SH-SY5Y (cell line): ENCODE results near the gene FAM135A.

ENCODE experiments used
- GATA2 ChIP-seq: IDR thresholded peaks from 2 replicates; pipeline ENCODE4 v1.6.1; 2011; ENCODE audit warnings: mild to moderate bottlenecking, low read depth, low read length
- GATA3 ChIP-seq: IDR thresholded peaks from 2 replicates; pipeline ENCODE4 v1.6.1; 2011; ENCODE audit warnings: low read depth, mild to moderate bottlenecking, low read length, moderate library complexity

Gene FAM135A

DNA sequence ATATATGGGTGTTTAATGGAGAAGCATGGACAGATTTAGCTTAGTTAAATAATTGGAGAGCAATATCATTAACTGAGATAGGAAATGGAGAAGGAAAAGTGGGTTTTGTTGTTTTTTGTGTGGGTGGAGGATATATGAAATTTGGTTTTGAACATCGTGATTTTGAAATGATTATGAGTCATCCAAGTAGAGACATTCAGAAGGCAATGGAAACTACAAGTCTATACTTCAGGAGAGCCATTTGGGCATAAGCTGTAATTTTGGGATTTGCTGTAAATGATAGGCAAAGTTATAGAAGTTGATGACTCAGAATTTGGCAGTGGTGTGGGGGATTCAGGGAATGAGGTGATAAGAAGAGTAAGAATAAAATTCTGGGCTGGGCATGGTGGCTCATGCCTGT lies 27.4 kb upstream of the FAM135A start:
- TF ChIP-seq GATA2: no peak
- no peak for TF ChIP-seq GATA3

DNA sequence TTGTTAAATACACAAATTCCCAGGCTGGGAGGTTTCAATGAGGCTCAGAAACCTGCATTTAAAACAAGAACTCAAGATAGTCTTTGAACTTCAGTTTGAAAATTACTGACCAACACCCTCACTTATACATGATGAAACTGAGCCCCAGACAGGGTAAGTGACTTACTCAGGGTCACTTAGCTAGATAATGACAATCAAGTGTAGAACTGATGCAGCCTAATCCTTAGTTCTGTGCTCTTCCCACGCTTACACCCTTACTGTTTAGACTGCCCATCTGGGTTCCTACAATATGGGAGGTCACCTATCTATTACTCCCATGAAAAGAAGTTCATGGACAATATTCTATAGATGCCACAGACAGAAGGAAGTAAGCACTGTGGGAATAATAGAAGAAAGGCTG lies 24.5 kb upstream of the FAM135A start:
- TF ChIP-seq GATA2 (no peak), GATA3 (no peak)

DNA sequence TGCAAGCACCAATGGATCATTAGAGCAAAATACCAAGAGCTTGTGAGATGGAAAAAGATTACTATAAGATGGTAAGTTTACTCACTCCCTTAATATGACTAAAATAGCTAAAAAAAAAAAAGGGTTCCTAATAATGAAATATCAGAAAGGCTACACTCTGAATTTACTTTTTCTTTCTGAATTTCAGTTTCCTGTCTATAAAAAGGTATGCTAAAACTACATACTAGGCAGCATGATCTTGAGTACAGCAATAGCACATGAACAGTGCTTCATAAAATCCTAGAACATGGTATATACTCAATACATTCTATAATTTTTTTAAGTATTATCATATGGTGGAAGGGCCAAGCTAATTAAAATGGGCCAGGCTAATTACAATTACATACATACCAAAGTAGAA lies 24.0 kb upstream of the FAM135A start:
- TF ChIP-seq GATA2 (no peak), GATA3 (no peak)

DNA sequence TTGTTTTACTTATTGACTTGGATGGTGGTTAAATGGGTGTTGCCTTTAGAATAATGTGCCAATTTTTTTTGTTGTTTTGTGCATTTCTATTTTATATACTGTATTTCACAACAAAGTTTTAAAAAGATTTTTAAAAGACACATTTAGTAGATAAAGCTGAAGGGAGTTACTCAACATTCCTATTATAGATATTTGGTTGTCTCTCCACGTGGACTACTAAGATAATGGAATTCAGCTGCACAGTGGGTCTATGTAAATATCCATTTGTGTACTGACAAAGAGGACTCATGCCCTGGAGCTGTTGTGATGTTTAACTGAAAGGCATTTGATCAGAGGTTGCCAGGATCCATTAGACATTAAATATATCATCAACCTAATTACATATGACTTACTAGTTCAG lies 23.2 kb upstream of the FAM135A start:
- TF ChIP-seq GATA3: no peak
- no peak for TF ChIP-seq GATA2

DNA sequence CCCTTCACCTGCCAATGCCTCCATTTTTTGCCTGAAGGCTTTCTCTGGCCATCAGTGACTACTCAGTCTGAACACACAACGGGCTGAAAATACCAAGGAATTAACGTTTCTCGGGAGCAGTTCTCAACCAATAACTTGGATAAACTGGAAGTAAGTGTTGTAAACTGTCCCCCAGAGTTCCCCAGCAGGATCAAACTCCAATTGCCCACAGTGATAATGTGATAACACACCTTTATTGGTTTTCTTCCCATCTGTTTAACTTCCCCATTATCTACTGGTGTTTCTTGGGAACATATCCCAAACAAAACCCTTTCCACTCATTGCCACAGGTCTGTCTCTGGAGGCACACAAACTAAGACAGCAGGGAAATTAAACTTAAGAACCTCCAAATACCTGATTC lies 21.8 kb upstream of the FAM135A start:
- TF ChIP-seq GATA2: no peak
- no peak for TF ChIP-seq GATA3

DNA sequence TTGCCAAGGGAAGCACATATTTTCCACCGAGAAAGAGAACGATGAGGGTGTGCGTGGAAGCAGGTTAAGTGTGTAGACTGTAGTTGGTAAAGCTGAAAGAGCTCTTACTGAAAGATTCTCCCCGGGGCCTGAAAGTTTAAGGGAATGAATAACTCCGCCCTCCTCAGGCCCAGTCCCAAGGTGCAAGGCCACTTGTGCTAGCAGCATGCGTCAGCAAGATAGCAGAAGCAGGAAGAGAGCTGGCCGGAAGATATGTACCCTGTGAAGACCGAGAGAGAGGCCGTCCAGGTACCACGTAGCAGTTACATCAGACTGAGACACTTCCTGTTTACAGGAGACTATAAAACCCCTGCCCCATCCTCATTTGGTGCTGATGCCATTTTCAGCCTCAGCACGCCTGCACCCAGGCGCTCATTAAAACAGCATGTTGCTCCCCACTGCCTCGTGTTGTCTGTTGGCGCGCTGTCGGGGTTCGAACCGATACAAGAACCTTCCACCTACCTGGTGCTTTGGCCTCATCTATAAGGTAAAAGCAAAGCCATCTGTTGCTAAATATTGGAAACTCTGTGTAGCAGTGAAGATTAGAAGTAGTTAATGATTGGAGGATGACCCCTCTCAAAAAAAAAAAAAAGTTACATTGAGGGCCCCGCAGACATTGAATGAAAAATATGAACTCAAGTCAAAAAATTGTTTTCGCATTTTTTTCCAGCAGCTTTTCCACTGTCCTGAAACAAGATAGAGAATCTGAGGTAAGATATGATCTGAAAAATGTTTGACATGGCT lies 18.6 kb upstream of the FAM135A start:
- TF ChIP-seq GATA3 (no peak), GATA2 (no peak)

DNA sequence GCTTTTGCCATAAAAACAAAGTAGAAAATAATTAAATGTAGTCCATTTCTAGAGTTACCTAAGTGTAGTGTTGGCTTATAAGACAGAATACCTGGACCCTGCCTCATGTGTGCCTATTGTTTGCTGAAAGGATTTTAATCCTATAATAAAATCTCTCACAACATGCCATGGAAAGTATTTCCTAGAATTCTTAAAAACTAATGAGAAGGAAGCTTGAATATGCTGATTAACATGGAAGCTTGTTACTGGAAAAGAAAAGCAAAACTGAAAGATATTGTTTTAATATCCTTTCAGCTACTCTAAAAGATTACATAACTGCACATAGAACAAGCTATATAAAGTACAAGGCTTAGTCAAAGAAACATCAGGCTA lies 18.0 kb upstream of the FAM135A start:
- TF ChIP-seq GATA3 (no peak), GATA2 (no peak)

DNA sequence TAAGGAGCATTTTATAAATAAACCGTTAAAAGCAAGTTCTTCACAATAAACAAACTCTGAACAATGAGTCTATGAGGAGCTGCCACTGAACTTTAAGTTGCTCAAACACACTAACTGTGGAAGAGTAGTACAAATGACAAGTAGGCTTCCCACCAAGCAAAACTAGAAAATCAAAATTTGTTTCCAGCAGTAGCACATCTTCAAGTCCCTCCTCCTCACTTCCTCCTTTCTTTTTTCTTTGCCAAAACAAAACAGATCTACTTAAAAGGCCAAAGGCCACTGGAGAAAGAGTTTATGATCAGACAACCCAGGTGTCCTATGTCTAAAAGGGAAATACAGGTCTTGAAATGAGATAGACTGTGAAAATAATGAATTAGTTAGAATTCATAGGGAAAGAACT lies 17.1 kb upstream of the FAM135A start:
- TF ChIP-seq GATA3: no peak
- no peak for TF ChIP-seq GATA2

DNA sequence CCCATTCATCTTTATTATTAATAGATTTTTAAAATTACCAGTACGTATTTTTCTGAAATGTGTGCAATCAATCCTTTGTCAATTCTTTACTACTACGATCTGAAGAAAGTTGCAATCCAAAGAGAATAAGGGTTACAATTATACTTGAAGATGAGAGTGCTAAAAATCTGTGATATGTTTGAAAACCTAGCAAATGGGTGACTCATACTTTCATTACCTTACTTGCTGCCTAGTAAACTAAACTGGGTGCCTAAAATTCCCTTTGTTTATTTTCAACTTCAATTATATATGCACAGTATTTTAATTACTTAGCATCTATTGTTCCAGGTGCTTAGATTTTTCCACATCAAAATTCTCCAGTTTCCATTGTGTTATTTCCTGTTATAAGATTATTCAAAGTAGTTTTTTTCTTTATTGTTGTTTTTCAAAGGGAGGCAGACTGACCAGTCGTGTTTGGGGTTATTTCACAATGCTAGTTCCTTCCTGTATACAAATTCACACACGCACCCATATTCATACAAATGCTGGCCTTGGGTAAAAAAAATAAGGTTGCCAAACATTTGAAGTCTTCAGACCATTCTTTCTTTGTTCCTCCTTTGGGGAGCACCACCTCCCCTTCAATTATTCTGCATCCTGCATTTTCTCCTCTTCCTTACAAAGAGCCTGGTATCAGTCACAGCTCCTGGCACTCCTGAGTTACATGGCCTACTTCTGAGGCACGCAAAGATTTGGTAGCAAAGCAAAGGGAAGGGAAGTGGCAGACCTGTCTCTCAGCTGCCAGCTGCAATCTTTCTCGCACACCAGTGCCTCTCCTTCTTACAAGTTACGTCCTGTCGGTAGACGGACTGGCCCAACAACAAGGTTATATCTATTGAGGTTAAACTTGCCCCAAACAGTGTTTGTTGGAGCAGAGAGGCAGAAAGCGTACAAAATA lies 16.2 kb upstream of the FAM135A start:
- no peak for TF ChIP-seq GATA2
- TF ChIP-seq GATA3: no peak

DNA sequence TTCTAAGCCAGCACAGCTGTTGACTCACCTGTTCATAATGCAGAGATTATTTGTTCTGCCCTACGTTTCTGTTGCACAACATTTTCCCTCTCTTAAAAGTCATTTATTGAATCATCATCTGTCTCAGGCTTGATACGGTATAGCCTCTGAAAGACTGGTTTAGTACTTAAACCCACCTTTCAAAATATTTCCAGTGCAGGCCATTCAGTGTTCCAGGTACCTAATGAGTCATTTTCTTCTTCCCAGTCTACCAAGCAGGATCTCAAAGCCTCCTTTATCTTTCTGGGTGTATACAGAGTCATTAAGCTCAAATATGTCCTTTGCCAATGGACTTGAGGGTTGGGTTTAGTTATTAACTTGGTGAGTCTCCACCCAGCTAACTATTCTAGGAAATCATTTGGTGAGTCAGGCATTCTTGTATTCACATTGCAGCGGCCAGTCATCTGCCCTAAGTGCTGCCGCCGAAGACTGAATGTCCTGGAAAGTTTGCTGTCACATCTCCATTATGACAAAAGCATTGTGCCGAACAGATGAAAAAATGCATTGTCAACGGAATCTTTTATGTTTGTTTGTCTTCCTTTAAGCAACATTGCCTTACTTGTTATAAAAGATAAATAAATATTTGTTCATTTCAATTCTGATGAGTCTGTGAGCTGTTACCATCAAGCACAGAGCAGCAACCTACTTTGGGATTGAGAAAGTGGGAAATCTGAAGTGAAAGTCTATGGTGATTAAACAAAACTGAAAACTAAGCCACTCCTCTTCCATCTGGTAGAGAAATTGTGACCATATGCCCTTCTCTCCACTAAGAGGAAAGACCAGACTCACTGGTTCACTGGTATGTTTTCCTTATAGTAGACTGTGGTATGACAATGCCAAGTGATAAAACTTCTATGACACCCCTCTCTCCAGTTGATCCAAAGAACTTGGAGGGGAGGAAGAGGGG lies 14.3 kb upstream of the FAM135A start:
- TF ChIP-seq GATA3: no peak
- no peak for TF ChIP-seq GATA2

DNA sequence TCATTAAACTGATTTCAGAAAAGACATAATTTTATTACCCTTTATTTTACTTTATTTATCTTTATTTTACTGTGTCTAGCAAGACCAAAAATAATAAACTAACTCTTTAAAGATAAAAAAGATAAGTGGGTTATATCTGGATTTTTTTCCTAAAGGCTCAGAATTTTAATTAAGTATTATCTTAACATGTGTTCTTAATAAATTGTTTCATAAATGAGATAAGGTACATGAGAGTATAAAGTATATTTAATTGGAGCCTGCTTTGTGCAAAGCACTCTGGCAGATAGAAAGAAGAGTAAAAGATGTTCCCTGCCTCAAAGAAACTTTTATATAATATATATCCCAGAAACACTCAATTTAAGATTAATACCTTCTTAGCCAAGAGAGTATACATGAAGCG lies 8.7 kb upstream of the FAM135A start:
- TF ChIP-seq GATA3 (no peak), GATA2 (no peak)

DNA sequence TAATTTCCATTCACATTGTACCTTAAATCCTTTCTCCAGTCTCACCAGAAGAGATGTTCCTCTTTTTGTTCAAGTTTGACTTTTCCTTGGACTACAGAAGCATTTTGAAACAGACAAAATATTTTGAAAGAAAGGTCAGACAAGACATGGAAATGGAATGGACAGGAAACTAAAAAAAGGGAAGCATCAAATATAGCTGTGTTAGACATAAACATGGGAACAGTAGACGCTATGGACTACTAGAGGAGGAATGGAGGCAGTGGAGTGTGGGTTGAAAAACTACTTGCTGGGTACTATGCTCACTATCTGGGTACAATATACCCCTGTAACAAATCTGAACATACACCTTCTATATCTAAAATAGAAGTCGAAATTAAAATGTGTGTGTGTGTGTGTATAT lies 4.1 kb upstream of the FAM135A start:
- TF ChIP-seq GATA3 (no peak), GATA2 (no peak)

DNA sequence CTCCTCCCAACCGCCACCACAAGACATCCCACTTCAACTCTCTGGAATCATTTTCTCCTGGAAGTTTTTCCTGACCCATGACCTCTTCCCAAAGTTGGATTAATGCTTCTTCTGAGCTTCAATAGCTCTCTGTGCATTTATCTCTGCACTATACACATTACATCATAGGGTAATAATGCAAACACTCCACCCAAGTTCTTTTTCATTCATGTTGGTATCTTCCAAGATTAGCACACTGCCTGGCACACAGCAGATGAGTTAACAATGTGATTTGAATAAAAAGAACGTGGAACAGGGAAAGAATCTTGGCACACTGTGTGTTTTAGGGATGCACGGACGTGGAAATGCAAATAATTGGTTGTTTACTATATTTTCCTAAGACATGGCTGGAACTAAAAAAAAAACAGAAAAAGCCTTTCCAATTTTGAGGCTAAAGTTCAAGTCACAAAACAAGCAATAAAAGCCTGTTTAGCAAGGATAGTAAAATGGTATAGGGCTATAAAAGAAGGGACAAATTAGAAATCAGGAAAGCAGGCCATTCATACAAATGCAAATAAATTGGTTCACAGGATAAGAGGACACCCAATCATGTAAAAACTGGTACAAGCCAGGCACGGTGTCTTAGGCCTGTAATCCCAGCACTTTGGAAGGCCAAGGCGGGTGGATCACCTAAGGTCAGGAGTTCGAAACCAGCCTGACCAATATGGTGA lies 1.6 kb upstream of the FAM135A start:
- TF ChIP-seq GATA3 (no peak), GATA2 (no peak)
